ENCODE data around the gene LRRC56.
"Not testable (repeated sequence)": the region's sequence is repeated elsewhere in the genome, so short reads cannot be mapped to it uniquely, and the experiment has no call there.

The LRRC56 gene

DNA sequence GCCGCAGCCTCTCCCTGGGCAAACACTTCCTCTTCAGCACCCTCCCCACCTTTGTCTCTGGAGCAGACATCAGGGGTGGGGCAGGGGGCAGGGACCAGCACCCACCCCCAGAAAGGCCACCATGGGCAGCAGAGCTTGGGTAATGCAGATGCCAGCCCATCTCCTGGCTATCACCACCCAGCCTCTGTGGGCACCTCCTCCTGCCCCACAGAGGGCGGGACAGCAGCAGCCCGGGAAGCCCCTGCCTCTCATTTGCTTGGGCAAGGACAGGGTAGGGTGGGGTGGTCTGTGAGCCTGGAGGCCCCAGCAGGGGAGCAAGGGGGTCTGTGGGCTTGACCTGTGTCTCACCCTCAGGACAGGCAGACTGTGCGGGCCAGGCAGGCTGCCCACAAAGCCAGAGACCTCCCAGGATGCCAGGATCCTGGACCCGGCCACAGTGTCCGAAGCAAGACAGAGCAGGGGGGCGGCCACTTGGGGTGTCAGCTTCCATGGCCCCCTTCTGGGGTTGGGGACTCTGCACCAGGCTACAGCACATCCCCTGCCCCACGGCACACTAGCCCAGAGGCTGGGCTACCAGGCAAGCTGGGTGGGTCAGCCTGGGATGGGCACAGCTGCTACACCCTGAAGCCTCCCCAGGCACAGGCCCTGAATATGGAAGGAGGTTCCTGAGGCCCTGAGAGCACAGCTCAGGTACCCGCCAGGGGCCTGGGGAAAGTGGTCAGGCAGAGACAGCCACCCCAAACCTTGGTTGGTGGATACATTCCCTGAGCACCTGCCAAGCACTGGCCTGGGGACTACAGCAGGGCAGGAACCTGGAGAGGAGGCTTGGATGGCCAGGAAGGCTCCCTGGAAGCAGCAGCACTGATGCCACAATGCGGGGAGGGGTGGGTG lies 34.8 kb upstream of the LRRC56 start:
- DNase-seq = no peak

DNA sequence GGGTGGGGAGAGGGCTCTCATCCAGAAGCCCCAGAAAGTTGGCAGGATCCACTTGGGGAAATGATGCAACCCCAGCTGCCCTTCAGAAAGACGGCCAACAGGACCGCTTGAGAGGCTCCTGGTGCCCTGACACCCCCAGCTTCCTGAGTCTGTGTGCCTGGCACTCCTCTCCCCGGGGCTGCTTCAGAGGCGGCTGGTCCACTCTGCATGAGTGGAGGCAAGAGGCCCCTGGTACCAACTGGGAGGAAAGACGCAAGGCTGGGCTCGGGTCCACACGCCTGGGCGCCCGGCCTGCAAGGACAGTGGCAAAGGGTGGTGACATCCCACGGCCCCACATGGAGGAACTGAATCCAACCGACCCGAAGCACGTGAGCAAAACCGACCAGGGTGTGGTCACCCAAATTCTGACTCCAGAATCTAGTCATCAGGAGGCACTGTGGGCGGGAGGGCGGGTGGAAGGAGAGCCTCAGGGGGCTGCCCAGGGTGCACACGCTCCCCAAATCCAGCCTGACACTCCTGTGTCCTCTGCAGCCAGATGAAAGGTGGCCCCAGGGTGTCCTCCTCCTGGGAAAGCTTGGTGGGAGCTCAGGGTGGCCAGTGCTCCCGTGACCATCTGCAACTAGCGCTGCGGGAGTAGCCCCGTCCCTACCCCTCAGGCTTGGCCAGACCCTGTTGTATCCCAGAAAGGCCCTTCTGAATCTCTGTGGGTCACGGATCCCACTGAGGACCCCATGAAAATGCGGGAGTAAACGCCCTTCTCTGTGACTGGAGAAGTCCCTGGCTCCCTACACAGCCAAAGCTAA lies 33.9 kb upstream of the LRRC56 start:
- DNase-seq = no peak

DNA sequence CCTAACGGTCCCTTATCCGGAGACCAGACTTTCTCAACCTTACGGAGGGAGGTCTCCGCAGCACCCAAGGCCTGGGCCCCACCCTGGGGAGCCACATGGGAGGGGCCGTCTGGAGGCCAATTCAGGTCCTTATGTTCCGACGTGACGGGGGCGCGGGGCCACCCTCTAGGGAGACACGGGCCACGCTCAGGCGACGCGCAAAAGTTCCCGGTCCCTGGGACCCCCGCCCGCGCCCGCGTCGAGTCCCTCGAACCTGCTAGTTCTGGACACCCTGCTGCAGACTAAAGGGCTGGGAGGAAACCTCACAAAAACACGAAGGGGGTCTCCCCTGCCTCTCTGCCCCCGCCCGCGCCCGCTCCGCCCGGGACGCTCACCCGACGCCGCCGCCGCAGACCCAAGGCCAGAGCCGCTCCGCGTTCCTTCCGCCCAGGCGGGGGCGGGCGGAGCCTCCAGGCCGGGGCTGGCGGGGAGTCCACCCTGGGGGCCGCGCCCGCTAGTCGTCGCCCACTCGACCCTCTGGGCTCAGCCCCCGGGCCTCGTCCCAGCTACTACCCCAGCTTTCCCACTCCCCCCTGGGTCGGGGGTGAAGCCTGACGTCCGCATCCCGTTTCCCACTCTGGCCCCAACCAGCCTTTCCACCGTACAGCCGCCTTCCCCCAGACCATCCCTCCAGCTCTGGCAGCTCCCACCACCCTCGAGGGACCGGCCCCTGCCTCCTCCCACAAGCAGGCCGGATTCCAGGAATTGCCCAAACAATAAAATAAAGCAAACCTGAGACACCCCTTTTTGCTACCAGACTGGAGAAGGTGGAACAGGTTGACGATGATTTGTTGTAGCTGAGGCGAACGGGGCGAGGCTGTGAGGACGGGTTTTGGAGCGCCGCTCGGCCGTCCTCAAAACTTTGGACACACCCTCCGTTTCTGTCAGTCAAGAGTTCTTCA lies 33.0 kb upstream of the LRRC56 start:
- no peak for DNase-seq

DNA sequence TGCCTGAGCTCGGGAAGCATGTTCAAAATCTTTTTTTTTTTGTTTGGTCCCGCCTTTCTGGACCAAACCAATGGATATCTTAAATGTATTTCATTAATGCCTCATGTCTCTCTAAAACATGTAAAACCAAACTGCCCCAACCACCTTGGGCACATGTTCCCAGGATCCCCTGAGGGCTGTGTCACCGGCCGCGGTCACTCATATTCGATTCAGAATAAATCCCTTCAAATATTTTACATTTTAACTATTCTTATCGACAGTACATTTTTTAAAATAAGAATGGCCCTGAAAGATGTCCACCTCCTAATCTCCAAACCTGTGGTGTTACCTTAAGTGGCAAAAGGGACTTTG lies 32.4 kb upstream of the LRRC56 start:
- DNase-seq = no peak

DNA sequence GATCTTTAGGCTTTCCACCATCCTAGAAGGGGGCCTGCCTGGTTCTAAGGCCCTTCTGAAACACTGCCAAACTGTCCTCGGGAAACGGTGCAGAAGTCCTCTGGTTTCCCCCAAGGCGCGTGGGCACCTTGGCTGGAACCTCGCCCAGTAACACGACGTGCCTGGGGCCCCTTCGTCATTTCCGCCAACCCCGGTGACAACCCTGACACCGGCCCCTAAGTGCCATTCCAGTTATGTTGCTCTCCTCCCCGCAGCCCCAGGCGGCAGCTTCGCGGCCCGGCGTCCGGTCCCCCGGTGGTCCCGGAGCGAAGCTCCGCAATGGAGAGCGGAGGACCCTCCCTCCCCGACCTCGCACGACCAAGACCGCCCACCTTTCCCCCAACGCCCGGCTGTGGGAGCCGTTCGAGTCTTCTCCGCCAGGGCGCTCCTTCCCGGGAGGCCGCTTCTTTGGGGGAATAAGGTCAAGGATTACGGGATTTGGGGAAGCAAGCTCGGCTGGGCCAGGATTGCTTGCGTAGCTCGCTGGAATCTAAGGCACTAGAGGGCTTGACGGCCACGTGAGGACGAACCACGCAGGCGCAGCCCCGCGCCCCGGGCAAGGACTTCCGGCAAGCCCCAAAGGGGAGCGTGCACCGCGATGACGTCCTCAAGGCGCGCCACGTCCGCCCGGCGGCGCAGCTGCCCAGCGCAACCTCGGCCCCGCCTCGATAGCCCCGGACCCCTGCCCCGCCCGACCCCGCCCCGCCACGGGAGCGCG lies 30.9 kb upstream of the LRRC56 start:
- DNase-seq = peak; percentile 96

DNA sequence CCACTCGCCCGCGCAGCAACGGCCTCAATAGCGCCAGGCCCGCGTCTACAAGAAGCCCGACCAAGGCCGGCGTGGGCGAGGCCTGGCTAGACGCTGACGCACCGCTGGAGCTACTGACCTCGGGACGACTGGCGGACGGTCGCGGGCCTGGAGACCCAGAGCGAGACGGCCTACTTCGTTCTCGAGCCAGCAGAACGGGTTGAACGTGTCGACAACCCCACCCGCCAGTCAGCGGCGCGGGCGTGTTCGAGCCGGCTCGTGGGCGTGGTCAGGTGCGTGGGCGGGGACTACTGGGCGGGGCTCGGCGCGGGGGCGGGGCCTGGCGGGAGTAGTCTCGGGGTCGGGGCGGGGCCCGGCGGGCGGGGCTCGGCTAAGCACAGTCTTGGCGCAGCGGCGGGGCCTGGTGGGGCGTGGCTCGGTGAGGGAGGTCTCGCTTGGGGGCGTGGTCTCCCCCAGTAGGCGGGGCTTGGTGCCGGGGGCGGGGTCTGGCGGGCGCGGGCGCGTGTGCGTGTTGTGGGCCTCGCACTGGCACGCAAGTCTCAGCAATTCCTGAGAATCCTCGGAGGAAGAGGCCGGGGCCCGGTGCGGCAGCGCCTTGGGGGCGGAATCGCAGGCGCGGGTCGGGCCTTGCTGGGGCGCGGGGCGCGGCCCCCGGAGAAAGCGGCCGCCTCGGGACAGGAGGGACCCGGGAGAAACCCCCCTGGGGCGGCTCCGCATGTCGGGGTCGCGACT lies 30.2 kb upstream of the LRRC56 start, which contains the start of gene RNH1:
TSS of gene RNH1 (minus strand) at position 248 of the 732 bp plus-strand sequence. CDS start 5,080 bp downstream, outside the sequence.
- DNase-seq = peak; percentile 74

DNA sequence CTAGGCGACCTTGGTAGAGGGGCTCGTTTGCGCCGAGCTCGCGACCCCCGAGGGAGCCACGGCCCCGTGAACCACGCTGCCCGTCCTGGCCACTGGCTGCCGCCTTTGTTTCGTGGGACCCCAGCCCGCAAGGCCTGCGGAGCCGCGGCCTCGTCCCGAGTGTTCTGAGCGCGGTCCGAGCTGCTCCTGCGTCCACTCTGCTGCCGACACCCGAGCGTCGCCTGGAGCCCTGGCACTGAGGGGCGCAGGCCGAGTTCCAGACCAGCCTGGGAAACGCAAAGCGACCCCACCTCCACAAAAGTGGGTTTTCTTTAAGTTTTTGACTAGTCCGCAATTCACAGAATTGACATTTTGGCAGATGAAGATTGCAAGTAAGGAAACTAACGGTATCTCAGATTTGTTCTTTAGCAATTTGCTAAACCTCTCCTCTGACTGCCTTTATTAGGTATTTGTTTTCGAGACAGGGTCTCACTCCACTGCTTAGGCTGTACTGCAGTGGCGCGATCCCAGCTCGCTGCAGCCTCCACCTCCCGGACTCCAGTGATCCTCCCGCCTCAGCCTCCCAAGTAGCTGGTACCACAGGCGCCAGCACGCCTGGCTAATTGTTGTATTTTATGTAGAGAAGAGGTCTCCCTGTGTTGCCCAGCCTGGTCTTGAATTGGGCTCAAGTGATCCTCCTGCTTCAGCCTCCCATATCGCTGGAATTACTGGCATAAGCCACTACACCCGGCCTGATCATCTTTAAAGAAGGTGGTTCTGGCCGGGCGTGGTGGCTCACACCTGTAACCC lies 29.4 kb upstream of the LRRC56 start:
- DNase-seq = no peak

DNA sequence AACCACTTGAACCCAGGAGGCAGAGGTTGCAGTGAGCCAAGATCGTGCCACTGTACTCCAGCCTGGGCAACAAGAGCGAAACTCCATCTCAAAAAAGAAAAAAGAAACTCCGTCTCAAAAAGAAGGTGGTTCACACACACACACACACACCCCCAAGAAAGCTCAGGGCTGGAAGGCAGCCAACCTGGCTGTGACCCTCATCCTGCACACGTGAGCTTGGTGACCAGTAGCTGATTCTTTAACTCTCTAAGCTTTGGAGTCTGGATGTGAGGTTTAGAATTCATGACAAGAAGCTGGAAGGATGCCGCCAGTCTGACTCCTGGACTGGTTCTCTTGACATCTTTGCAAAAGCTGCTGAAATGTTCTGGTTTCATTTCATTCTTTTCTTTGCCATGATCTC lies 28.4 kb upstream of the LRRC56 start:
- no peak for DNase-seq

DNA sequence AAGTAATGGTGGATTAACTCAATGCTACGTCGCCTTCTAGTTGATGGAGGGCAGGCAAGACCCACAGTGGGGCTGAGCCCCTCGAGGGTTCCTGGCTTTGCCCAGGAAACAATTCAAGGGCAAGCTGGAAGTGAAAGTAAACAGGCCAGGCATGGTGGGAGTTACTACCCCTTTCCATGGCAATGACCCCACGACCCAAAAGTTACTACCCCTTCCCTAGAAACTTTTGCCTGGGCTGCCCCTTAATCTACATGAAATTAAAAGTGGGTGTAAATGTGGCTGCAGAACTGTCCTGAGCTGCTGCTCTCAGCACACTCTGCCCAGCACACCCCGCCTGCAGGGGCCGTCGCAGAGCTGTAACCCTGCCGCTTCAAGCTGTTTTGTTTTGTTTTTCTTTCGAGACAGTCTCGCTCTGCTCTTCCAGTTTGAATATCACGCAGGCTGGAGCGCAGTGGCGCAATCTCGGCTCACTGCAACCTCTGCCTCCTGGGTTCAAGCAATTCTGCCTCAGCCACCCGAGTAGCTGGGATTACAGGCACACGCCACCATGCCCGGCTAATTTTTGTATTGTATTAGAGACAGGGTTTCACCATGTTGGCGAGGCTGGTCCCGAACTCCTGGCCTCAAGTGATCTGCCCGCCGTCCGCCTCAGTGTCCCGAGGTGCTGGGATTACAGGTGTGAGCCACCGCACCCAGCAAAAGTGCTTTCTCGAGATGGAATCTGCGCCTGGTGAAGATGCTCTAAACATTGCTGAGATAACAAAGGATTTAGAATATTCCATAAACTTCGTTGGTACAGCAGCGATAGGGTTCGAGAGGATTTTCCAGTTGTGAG lies 24.3 kb upstream of the LRRC56 start:
- DNase-seq = no peak

DNA sequence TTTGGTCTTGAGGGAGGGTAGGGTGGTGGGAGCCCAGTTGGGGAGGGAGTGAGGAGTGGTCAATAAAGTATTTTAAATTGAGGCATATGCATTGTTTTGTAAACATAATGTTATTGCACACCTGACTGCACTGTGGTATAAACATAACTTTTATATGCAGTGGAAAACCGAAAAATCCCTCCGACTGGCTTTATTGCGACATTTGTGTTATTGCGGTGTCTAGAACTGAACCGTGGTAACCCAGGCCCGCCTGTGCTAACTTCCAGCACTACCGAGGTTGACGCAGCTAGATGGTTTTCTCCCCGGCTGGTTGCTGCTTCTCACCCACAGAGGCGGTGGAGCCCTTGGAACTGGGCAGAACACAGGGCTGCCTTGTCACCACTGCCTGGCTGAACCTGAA lies 22.7 kb upstream of the LRRC56 start:
- no peak for DNase-seq

DNA sequence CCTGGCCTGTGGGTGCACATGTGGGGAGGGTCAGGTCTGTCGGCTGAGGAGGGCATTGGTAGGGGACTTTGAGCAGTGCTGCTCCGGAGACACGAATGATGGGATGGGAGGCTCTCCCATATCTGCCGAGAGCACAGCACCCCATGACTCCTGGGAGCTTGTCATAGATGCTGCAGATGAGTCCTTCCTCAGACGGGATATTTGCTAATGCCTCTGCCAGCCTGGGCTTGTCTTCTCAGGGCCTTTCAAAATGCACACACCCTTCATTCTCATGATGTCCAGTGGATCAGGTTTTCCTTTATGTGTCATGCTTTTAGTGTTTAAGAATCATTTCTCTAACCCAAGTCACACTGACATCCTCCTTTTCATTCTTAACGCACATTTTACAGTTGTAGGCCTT lies 22.2 kb upstream of the LRRC56 start:
- DNase-seq = no peak

DNA sequence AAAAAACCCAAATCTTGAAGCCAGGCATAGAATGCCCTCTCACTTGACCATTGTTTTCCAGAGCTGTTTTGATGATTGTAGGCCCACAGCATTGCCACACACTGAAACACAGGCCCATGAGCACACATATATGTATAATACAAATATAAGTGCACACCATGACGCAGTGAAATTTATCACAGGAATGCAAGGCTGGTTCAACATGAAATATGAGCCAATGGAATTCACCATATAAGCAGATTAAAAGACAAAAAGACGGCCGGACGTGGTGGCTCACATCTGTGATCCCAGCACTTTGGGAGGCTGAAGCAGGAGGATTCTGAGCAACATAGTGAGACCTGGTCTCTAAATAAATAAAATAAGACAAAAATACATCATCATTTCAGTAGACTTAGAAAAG lies 20.9 kb upstream of the LRRC56 start:
- DNase-seq = no peak

DNA sequence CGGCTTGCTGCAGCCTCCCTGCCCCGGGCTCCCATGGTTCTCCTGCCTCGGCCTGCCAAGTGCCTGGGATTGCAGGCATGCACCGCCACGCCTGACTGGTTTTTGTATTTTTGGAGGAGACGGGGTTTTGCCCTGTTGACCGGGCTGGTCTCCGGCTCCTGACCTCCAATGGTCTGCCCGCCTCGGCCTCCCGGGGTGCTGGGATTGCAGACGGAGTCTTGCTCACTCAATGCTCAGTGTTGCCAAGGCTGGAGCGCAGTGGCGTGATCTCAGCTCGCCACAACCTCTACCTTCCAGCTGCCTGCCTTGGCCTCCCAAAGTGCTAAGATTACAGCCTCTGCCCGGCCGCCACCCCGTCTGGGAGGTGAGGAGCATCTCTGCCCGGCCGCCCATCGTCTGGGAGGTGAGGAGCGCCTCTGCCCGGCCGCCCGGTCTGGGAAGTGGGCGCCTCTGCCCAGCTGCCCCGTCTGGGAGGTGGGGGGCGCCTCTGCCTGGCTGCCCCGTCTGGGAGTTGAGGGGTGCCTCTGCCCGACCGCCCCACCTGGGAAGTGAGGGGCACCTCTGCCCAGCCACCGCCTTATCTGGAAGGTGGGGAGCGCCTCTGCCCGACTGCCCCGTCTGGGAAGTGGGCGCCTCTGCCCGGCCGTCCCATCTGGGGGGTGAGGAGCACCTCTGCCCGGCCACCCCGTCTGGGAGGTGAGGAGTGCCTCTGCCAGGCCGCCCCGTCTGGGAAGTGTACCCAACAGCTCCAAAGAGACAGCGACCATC lies 20.2 kb upstream of the LRRC56 start:
- not testable (repeated sequence) for DNase-seq

DNA sequence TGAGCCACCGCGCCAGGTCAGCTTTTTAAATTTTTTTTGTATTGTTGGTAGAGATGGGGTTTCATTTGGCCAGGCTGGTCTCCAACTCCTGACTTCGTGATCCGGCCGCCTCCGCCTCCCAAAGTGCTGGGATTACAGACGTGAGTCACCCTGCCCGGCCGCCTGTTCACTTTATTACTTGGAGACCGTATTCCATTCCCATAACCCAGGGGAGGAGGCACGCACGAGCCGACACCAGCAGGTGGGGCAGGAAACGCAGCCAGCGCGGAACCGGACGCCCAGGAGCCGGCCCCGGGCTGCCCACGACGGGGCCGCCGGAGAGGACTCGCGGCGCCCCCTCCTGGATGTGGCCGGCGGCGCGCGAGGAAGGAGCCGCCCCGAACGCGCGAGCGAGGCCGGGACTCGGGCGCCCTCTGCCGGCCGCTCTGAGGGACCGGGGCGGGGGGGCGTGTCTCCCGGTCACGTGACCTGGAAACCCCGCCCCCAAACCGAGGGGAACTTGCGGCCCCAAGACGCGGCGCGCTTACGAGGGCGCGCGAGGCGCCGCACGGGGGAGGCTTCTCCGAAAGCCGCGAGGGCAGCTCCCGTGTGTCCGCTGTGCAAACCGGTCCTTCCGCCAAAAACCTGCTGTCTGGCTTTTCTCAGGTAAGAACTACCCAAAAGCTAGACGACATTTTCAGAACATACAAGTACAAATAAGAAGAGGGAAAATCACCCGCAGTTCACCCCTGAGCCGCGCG lies 18.7 kb upstream of the LRRC56 start:
- peak; percentile 72 for DNase-seq

DNA sequence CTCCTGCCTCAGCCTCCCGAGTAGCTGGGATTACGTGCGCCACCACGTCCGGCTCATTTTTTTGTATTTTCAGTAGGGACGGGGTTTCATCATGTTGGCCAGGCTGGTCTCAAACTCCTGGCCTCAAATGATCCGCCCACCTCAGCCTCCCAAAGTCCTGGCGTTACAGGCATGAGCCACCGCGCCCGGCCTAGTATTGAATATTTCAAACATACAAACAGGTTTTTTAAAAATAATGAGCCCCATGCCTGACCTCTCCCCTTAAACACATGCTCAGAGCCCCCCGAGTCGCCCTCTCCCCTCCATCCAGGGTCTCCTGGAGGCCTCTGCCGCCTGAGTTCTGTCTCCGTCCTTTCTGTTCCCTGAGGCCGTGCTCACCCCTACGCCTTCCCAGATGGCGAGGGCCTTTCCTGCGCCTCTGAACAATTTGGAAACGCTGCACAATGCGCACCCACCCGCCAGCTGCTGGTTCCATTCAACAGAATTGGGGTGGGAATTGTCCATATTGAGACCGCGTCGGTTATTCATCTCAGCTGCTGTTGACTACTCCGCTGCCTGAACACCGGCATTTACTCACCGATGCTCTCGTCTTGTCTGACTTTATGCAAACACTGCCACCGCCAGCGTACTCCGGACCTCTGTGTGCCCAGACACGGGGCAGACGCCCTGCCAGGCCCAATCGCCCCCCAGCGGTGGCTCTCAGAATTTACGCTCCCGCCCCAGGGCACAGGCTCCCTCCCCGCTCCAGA lies 16.7 kb upstream of the LRRC56 start:
- DNase-seq = no peak

DNA sequence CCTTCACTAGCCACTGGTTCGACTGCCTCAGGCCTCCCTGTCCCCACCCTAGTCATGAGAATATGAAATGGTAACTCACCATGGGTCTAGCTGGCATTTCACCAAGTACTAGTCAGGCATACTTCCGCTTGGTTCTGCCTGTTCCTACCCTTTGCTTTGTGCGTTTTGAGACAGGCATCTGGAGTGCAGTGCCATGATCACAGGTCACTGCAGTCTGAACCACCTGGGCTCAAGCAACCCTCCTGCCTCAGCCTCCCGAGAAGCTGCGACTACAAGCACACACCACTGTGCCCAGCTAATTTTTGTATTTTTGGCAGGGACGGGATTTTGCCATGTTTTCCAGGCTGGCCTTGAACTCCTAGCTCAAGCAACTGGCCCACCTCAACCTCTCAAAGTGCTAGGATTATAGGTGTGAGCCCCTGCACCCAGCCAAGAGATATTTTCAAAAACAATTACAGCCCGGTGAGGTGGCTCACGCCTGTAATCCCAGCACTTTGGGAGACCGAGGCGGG lies 16.1 kb upstream of the LRRC56 start:
- DNase-seq = no peak

DNA sequence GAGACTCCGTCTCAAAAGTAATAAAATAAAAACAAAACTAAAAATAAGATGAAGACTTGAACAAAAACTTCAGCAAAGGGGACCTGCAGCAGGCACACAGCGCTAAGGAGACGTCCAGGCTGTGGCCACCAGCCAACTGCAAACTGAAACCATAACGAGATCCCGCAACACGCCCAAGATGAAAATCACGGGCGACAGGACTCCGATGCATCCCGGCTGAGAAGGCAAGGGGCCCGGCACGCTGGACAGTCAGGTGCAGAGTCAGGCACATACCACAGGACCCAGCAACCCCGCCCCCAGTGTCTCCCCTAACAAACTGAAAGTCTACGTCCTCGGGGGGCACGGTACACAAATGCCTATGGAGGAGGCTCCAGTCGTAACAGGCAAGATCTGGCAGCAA lies 11.1 kb upstream of the LRRC56 start:
- DNase-seq = no peak

Measured in NCI-H1048 (cell line).